ENCODE results near the gene HLA-F.

GRCh38 chr6:29745855-29746449 lies 22.7 kb downstream of the HLA-F start:
- TF ChIP-seq CTCF (IDR thresholded peaks at IDR 0.05) (no peak), POLR2AphosphoS5 (IDR thresholded peaks at IDR 0.05) (no peak), EP300 (IDR thresholded peaks at IDR 0.05; ENCODE audit: low read depth) (no peak), POLR2A (IDR thresholded peaks at IDR 0.05) (no peak)
